ENCODE results near the gene FOXN3. TPM values are rescaled to one million over a fixed set of nuclear protein-coding genes. Genes with fewer than 3 reads are reported as not detected.

The FOXN3 gene
- total RNA-seq, 2 donors from 2014 or later: 46.8 to 72.6 TPM

DNA sequence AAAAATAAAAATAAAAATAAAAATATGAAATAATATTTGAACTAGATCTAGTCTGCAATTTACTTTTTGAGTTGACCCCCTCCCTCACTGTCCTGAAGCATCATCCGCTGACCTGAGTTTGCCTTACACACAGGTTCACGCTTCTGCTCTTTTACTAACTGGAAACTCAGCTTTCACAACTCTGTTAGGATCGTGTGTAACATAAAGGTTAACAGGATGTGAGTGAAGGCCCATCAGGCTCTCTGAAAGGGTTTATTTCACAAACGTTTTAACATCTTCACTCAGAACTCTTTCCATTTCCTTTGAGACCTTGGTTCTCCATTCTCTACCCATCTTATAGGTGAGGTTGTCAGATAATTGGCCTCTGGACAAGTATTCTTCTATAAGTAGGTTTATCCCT, 191.4 kb downstream of the FOXN3 start:
- TF ChIP-seq CTCF (IDR thresholded peaks at IDR 0.05): no peak
- no peaks in the 10 kb centered on the region for H3K36me3 ChIP-seq
- H3K27ac ChIP-seq: no peak overlapping the region
- peaks cover 3% of the 10 kb centered on the region for H3K4me1 ChIP-seq
- DNase-seq: no peak
- no peaks in the 10 kb centered on the region for H3K27me3 ChIP-seq
- H3K4me3 ChIP-seq: no peak overlapping the region
- no peak overlapping the region for H3K9ac ChIP-seq (ENCODE audit: low read depth in 2 of 2, low read length in 2 of 2)
- intact Hi-C loops (cut with DNase I): no loop called here
- H3K9me3 ChIP-seq: no peaks in the 10 kb centered on the region

DNA sequence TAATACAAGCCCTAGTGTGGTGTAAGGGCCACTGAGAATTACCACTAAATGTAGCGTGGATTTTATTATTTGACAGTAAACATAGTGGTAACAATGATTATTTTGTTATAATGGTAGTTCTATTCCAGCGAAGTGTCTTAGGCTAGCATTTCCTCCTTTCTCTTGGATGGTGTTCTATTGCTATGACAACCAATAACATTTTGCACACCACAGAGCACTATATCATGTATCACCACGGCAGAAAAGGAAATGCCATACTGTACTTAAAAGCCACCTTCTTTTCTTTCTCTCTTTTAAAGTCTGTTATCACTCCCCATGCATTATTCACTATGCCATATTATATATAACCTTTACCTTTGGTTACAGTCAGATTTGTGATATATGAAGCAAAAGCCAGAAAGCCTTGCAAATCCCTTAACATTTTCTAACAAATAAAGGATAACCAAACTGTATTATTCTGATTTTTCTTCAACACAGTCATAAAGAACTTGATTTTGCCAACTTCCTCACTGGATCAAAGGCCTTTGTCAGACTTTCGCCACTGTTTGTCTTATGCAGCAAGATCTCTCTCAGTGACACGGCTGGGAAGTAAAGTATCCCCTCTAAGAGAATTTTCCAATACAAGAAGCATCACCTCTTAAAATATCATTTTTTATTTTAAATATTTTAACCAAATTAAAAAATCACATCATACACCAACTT, 195.8 kb downstream of the FOXN3 start:
- Histone ChIP-seq H3K36me3 (no peaks in the 10 kb centered on the region), H3K27ac (no peak overlapping the region), H3K9ac (ENCODE audit: low read depth in 2 of 2, low read length in 2 of 2) (peak overlapping the region in 1 of 2 donors; percentile 38), H3K27me3 (no peaks in the 10 kb centered on the region), H3K4me3 (no peak overlapping the region), H3K9me3 (no peaks in the 10 kb centered on the region), H3K4me1 (no peaks in the 10 kb centered on the region)
- intact Hi-C loops (cut with DNase I): no loop called here
- no peak for DNase-seq
- TF ChIP-seq CTCF (IDR thresholded peaks at IDR 0.05): no peak

- no peak for TF ChIP-seq CTCF (IDR thresholded peaks at IDR 0.05)
- H3K36me3 ChIP-seq: no peaks in the 10 kb centered on the region
- intact Hi-C loops (cut with DNase I): no loop called here
- H3K4me3 ChIP-seq: no peak overlapping the region
- H3K9ac ChIP-seq (ENCODE audit: low read depth in 2 of 2, low read length in 2 of 2): no peak overlapping the region
- H3K27me3 ChIP-seq: no peaks in the 10 kb centered on the region
- no peaks in the 10 kb centered on the region for H3K9me3 ChIP-seq
- H3K27ac ChIP-seq: no peak overlapping the region
- no peak for DNase-seq
- H3K4me1 ChIP-seq: peaks cover 5% of the 10 kb centered on the region
These were observed 198.0 kb downstream of the FOXN3 start for GRCh38 chr14:89219051-89219450.

GRCh38 chr14:89217891-89218290, 199.1 kb downstream of the FOXN3 start:
- no peak for TF ChIP-seq CTCF (IDR thresholded peaks at IDR 0.05)
- Histone ChIP-seq H3K4me1 (peaks cover 5% of the 10 kb centered on the region), H3K27me3 (no peaks in the 10 kb centered on the region), H3K4me3 (no peak overlapping the region), H3K36me3 (no peaks in the 10 kb centered on the region), H3K9ac (ENCODE audit: low read depth in 2 of 2, low read length in 2 of 2) (no peak overlapping the region), H3K27ac (no peak overlapping the region), H3K9me3 (no peaks in the 10 kb centered on the region)
- no peak for DNase-seq
- intact Hi-C loops (cut with DNase I): no loop called here

GRCh38 chr14:89215531-89215930, 201.5 kb downstream of the FOXN3 start:
- Histone ChIP-seq H3K27ac (no peak overlapping the region), H3K4me3 (no peak overlapping the region), H3K36me3 (no peaks in the 10 kb centered on the region), H3K4me1 (peaks cover 5% of the 10 kb centered on the region), H3K27me3 (no peaks in the 10 kb centered on the region), H3K9ac (ENCODE audit: low read depth in 2 of 2, low read length in 2 of 2) (no peak overlapping the region), H3K9me3 (no peaks in the 10 kb centered on the region)
- DNase-seq: no peak
- no peak for TF ChIP-seq CTCF (IDR thresholded peaks at IDR 0.05)
- intact Hi-C loops (cut with DNase I): no loop called here

Measured in colonic mucosa (tissue), 4 donors.